NCI-H2107 (cell line): Measurements from ENCODE around the gene EME1.

Experiments used
- DNase-seq: peaks from one replicate; lab custom pipeline; 2025; lab: John Stamatoyannopoulos, UW

Gene EME1

DNA sequence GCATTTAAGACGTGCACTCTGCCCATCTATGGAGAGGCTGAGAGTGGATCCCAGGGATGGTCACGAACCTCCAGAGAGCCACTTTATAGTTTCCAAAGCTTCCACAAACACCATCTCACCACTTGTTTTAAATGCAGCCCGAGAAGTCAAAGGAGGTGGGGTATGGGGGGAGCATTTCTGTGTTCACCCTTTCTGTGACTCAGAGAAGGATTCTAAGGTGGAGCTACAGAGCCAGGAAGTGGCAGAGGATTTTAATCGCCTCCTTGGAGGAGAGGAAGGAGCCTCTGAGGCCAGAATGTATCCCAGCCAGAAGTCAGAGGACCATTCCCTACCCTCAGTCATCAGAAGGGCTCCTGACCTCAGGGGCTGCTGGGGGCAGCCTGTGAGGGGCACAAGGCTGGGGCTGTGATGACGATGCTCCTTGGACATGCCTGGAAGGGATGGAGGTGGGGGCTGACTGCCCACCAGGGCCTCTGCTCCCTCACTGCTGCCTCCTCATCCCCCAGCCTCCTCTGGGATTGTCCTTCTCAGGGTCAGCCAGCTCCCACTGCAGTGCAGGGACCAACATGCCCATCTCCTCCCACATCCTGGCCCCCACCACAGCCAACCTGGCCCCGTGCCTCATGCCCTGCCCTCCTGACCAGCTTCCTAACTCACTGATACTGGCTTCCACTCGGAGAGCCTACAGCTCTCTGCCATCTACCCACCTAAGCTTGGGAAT lies 24.3 kb upstream of the EME1 start:
- no peak for DNase-seq

GRCh38 chr17:50349243-50349600 lies 23.8 kb upstream of the EME1 start:
- no peak for DNase-seq

DNA sequence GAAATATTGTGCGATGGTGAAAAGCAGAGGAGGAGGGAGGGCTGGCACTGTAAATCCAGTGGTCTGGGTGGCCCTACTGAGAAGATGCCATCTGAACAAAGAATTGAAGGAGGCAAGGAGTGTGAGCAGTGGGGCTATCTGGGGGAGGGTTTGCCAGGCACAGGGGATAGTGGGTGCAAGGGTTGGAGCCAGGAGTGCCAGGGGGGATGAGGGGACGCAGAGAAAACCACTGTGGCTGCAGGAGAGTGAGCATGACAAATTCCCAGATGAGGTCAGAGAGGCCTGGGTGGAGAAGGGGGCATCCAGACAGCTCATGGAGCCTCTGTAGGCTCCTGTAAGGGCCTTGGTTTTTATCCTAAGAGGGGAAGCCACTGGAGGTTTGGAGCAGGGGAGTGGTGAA lies 22.3 kb upstream of the EME1 start:
- DNase-seq = no peak

DNA sequence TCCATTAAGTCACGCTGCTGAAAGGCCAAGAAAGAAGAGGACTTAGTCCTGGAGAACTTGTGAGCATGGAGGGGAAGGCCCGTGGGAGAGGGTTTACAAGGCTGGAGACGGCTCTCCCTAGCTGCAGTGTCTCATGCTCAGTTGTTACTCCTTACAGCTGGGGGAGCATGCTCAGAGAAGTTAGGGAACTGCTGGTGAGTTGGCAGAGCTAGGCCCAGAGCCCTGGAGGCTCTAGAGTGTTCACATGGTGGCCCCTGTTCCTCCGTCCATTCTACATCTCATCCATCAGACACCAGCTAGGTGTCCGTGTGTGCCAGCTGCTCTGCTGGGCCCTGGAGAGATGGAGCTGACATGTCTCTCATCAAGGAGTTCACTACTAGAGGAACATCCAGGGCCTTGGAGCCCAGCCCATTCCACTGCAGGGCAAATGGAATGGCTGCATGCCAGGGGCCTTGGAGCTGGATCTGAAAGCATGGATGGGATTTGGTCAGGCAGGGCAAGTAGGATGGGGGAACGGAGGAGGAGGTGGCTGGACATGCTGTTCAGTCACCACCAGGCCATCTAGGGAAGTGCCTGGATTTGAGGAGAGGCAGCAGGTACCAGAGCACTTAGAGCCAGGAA lies 20.8 kb upstream of the EME1 start:
- no peak for DNase-seq

- DNase-seq = no peak
Measured at GRCh38 chr17:50352693-50353599, 20.1 kb upstream of the EME1 start.

- DNase-seq = no peak
Measured at GRCh38 chr17:50353600-50354195, 19.3 kb upstream of the EME1 start.

- DNase-seq = no peak
Measured at GRCh38 chr17:50354198-50354597, 18.8 kb upstream of the EME1 start.

GRCh38 chr17:50354776-50355175 lies 18.3 kb upstream of the EME1 start:
- no peak for DNase-seq

GRCh38 chr17:50355336-50355700 lies 17.7 kb upstream of the EME1 start:
- no peak for DNase-seq

DNA sequence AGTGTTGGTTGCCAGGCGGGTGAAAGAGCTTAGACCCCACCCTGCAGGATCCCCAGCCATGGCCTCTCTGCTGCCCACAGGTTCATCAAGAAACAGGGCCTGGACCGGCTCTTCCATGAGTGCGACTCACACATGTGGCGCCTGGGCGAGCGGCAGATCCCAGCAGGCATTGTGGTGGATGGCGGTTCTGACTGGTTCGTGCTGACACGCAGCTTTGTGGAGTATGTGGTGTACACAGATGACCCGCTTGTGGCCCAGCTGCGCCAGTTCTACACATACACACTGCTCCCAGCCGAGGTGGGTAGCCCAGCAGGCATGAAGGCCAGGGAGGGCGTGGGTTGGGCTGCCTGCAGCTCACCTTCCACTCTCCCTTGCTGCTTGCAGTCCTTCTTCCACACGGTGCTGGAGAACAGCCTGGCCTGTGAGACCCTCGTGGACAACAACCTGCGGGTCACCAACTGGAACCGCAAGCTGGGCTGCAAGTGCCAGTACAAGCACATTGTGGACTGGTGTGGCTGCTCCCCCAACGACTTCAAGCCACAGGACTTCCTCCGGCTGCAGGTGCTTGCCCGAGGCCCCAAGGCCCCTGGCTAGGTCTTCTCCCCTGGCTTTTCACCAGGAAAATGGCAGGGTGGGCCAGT lies 17.2 kb upstream of the EME1 start:
- no peak for DNase-seq

DNA sequence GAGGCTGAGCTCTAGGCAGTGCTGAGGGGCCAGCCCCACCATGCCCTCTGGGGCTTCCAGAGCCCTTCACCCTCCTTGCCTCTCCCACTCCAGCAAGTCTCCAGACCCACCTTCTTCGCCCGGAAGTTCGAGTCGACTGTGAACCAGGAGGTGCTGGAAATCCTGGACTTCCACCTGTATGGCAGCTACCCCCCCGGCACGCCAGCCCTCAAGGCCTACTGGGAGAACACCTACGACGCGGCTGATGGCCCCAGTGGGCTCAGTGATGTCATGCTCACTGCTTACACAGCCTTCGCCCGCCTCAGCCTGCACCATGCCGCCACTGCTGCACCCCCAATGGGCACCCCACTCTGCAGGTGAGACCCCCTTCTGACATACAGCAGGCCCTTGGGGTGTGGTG lies 16.6 kb upstream of the EME1 start:
- DNase-seq = no peak

DNA sequence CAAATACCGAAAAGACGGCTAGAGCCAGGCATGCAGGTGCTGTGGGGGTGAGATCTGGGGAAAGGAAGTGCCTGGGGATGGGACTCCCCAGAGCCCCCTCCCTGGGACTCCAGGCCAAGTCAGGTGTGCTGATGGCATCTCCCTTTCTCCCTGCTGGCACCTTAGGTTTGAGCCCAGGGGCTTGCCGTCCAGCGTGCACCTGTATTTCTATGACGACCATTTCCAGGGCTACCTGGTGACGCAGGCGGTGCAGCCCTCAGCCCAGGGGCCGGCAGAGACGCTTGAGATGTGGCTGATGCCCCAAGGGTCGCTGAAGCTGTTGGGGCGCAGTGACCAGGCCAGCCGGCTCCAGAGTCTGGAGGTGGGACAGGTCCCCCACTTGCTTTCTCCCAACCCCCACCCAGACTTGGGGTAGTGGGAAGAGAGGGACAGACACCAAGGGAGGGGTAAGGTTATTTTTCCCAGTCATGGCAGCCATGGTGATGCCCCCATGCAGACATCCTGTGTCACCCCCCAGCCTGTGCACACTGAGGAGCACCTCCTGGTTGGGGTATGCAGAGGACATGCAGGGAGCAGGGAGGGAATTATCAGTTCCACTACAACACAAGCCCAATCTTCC lies 16.0 kb upstream of the EME1 start:
- DNase-seq = no peak

- DNase-seq = no peak
Measured at GRCh38 chr17:50358177-50358576, 14.9 kb upstream of the EME1 start.

- DNase-seq = no peak
Measured at GRCh38 chr17:50359005-50359699, 13.9 kb upstream of the EME1 start.

DNA sequence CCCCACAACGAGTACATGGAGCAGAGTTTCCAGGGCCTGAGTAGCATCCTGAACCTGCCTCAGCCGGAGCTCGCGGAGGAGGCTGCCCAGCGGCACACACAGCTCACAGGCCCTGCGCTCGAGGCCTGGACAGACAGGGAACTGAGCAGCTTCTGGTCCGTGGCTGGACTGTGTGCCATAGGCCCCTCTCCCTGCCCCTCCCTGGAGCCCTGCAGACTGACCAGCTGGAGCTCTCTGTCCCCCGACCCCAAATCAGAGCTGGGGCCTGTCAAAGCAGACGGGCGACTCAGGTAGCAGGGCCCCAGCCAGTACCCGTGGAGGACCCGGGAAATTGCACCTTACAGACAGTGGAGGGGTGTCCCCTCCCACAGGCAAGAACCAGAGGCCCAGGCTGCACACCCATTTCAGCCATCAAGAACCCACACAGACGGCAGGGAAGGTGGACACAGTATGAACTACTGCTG lies 13.0 kb upstream of the EME1 start:
- DNase-seq = no peak

DNA sequence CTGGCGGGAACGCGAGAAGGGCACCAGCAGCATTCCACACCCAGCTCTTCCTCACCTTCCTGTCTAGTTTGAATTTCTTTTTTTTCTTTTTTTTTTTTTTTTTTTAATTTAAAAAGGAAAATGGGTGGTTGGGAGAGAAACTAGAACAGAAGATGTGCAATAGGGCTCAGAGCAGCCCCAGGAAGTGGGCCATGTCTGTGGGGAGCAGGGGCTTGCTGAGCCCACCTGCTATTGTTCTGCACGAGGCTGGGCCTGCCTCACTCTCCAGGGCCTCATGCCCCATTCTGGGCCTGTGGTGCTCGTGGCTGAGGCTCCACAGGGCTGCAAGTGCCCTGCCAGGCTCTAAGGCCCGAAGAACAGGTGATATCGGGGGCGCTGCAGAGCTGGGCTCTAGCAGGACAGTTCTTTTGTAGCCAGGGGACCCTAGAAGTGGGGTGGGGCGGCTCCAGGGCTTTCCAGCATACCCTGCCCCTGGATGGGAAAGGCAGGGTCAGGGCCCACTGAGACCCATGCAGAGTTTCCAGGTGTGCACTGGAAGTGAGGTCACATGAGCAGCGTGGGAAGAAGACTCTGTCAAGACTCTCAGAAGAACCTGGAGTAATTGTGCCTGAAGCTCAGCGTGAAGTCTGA lies 12.4 kb upstream of the EME1 start:
- DNase-seq = no peak

DNA sequence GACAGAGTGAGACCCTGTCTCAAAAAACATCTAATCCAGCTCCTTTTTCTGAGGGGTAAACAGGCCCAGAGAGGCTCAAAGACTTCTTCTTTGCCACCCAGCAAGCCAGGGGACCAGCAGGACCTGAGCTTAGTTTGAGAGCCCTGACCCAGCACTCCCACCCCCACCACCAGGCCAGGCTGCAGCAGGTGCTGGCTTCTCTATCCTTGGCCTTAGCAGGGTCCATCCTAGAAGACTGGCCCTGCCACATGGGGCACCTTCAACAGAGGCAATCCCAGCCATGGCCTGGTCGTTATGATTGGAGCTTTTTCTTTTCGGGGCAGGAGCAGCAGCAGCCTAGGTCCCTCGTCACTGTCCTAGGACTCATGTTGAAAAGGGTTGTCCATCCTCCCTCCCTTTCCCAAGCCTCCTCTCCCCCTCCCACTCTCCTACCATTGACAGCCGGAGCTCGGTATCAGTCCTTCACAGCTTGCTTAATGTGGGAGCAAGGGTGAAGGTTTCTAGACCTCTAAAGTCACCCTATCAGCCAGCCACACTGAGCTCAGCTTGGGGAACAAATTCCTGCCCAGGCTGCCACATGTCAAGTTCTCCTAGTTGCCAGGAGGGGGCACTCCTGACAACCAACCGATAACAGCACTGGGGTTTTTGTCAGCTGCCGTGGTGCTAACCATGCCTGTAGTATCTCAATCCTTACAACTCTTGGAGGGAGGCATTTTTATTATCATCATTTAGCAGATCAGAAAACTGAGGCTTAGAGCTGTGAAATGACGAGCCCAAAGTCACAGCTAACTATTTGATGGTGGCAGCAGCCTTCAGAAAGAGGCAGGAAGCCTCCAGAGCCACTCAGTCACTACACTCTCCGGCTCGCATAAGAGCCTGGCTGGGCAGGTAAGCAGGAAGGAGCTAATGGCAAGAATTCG lies 11.2 kb upstream of the EME1 start:
- DNase-seq = peak; percentile 23

GRCh38 chr17:50362661-50363060 lies 10.4 kb upstream of the EME1 start:
- no peak for DNase-seq
